Neural progenitor cell (in vitro differentiated cells): ENCODE data around the gene NAALADL1. TPM values are rescaled to one million over a fixed set of nuclear protein-coding genes. Genes with fewer than 3 reads are reported as not detected.

Source experiments
- DNase-seq: peaks from one replicate; pipeline ENCODE4 v3.0.0-alpha.2; 2016; ENCODE audit warnings: low spot score
- H2AFZ ChIP-seq: fragments of 200-600 bp; sonication (generic); replicated peaks from 2 replicates; pipeline ENCODE4 v1.6.1; 2016; ENCODE audit warnings: antibody characterized with exemption
- H3F3A ChIP-seq: fragments of 200-600 bp; sonication (generic); 2 replicates; pipeline ENCODE4 v1.6.1; 2016; ENCODE audit warnings: antibody characterized with exemption, low read depth
- H3K27ac ChIP-seq: fragments of 200-600 bp; sonication (generic); 2 replicates; pipeline ENCODE4 v1.5.1; 2016; ENCODE audit warnings: mild to moderate bottlenecking
- H3K27me3 ChIP-seq: fragments of 200-600 bp; sonication (generic); 2 replicates; pipeline ENCODE4 v1.6.1; 2016; ENCODE audit warnings: mild to moderate bottlenecking, moderate library complexity
- H3K36me3 ChIP-seq: fragments of 200-600 bp; sonication (generic); 2 replicates; pipeline ENCODE4 v1.5.1; 2016
- H3K4me1 ChIP-seq: fragments of 200-600 bp; sonication (generic); 2 replicates; pipeline ENCODE4 v1.6.1; 2016; ENCODE audit warnings: mixed run types
- H3K4me2 ChIP-seq: fragments of 200-600 bp; sonication (generic); 2 replicates; pipeline ENCODE4 v1.6.1; 2016
- H3K4me3 ChIP-seq: fragments of 200-600 bp; sonication (generic); 2 replicates; pipeline ENCODE4 v1.5.1; 2016
- H3K79me2 ChIP-seq: fragments of 200-600 bp; sonication (generic); 2 replicates; pipeline ENCODE4 v1.6.1; 2016; ENCODE audit warnings: low read depth
- H3K9ac ChIP-seq: fragments of 200-600 bp; sonication (generic); 2 replicates; pipeline ENCODE4 v1.6.1; 2016
- H3K9me3 ChIP-seq: fragments of 200-600 bp; sonication (generic); 2 replicates; pipeline ENCODE4 v1.5.1; 2016; ENCODE audit warnings: low read depth
- H4K20me1 ChIP-seq: fragments of 200-600 bp; sonication (generic); 2 replicates; pipeline ENCODE4 v1.6.1; 2016; ENCODE audit warnings: low read depth
- H3K27ac Mint-ChIP-seq: 3 replicates; pipeline ENCODE4 v1.8.0; 2021; ENCODE audit warnings: mixed read lengths
- H3K27me3 Mint-ChIP-seq: 2 replicates; pipeline ENCODE4 v1.8.0; 2022; ENCODE audit warnings: low read depth, mild to moderate bottlenecking, inconsistent platforms, moderate library complexity, mixed read lengths; ENCODE audit not compliant: insufficient read depth
- H3K36me3 Mint-ChIP-seq: 3 replicates; pipeline ENCODE4 v1.8.0; 2021; ENCODE audit warnings: mixed read lengths
- H3K4me1 Mint-ChIP-seq: 3 replicates; pipeline ENCODE4 v1.8.0; 2021; ENCODE audit warnings: mixed read lengths
- H3K4me3 Mint-ChIP-seq: 3 replicates; pipeline ENCODE4 v1.8.0; 2021; ENCODE audit warnings: mild to moderate bottlenecking, moderate library complexity, mixed read lengths
- H3K9me3 Mint-ChIP-seq: 3 replicates; pipeline ENCODE4 v1.8.0; 2020; ENCODE audit warnings: mixed read lengths
- EZH2 ChIP-seq: fragments of 200-600 bp; sonication (generic); IDR thresholded peaks from 2 replicates; pipeline ENCODE4 v1.6.1; 2017; ENCODE audit warnings: antibody characterized with exemption, mild to moderate bottlenecking, moderate library complexity
- EZH2phosphoT487 ChIP-seq: fragments of 200-600 bp; sonication (generic); IDR thresholded peaks from 2 replicates; pipeline ENCODE4 v1.6.1; 2017; ENCODE audit warnings: antibody characterized with exemption
- microRNA-seq: library from miRNA; unstranded; fragments of <30 nt; microRNA quantifications from one replicate; pipeline ENCODE4, GENCODE V29; 2016
- small RNA-seq: library from RNA; depleted of rRNA; stranded (forward); fragments of <200 nt; gene quantifications from one replicate; pipeline ENCODE3, GENCODE V24; 2015
- total RNA-seq: library from RNA; depleted of rRNA; stranded (reverse); fragments of >200 nt; gene quantifications from 2 replicates; pipeline ENCODE4 v1.2.3, GENCODE V29; 2015; ENCODE audit warnings: low replicate concordance
- TF ChIP-seq, protein P1 (sequence below): fragments of 200-600 bp; sonication (generic); IDR thresholded peaks from 2 replicates; pipeline ENCODE4 v1.5.1; 2017; ENCODE audit warnings: antibody characterized with exemption, mild to moderate bottlenecking

NAALADL1 gene
- total RNA-seq, 1 donor from 2014 or later = 0.80 TPM

DNA sequence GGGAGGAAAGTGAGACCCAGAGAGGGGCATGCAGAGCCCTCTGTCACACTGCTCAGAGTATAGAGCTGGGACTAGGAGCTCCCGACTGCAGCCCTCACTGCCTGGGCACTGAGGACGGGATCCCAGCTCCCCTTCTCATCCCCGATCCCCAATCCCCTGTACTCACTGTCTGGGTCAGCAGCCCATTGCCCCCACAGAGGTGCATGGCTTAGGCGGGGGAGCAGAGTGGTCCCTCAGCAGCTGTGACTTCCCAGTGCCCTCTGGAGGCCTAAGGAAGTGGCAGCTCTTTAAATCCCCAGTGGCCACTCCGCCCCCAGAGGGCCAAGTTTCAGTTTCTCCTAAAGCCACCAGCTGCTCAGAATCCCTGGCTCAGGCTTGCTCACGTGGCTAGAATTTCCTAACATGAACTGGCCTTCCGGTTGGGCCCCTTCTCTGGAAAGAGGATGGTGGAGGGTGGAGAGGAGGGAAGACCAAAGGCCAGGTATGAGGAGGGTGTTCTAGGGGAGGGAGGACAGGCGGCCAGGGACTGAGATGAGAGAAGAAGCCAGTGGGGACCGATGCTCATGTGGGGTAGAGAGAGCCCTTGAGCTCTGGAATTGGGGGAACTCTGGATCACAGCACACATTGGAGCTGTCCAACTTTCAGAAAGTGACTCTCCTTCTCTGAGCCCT, 61.5 kb downstream of the NAALADL1 start, which contains the start of gene BATF2:
BATF2 (minus strand) TSS at position 262 of the 671 bp plus-strand sequence; CDS start at position 205, 57 bp downstream.
- H3K4me2 ChIP-seq = peak within 1 kb of the TSS; percentile 10
- no peaks in the 10 kb centered on the region for H3K36me3 ChIP-seq
- no peaks in the 10 kb centered on the region for H4K20me1 ChIP-seq
- no peaks in the 10 kb centered on the region for H3K79me2 ChIP-seq
- peak within 1 kb of the TSS; percentile 92 for H2AFZ ChIP-seq
- H3K27ac ChIP-seq = no peak within 1 kb of the TSS
- H3K9me3 ChIP-seq = no peaks in the 10 kb centered on the region
- peak; percentile 86 for DNase-seq
- no peaks in the 10 kb centered on the region for H3K4me1 ChIP-seq
- no peaks in the 10 kb centered on the region for H3K27me3 ChIP-seq
- Mint-ChIP-seq H3K4me1 (peaks cover 12% of the 10 kb centered on the region), H3K27me3 (peaks cover 7% of the 10 kb centered on the region), H3K4me3 (peak within 1 kb of the TSS; percentile 63), H3K9me3 (no peaks in the 10 kb centered on the region), H3K36me3 (no peaks in the 10 kb centered on the region), H3K27ac (peak within 1 kb of the TSS; percentile 85)
- TF ChIP-seq EZH2 (no peak), EZH2phosphoT487 (no peak)
- TF ChIP-seq, protein P1, sequence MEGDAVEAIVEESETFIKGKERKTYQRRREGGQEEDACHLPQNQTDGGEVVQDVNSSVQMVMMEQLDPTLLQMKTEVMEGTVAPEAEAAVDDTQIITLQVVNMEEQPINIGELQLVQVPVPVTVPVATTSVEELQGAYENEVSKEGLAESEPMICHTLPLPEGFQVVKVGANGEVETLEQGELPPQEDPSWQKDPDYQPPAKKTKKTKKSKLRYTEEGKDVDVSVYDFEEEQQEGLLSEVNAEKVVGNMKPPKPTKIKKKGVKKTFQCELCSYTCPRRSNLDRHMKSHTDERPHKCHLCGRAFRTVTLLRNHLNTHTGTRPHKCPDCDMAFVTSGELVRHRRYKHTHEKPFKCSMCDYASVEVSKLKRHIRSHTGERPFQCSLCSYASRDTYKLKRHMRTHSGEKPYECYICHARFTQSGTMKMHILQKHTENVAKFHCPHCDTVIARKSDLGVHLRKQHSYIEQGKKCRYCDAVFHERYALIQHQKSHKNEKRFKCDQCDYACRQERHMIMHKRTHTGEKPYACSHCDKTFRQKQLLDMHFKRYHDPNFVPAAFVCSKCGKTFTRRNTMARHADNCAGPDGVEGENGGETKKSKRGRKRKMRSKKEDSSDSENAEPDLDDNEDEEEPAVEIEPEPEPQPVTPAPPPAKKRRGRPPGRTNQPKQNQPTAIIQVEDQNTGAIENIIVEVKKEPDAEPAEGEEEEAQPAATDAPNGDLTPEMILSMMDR = peak; percentile 63
- H3K9ac ChIP-seq = no peak within 1 kb of the TSS
- H3F3A ChIP-seq = peaks cover 6% of the 10 kb centered on the region
- H3K4me3 ChIP-seq = no peak within 1 kb of the TSS

DNA sequence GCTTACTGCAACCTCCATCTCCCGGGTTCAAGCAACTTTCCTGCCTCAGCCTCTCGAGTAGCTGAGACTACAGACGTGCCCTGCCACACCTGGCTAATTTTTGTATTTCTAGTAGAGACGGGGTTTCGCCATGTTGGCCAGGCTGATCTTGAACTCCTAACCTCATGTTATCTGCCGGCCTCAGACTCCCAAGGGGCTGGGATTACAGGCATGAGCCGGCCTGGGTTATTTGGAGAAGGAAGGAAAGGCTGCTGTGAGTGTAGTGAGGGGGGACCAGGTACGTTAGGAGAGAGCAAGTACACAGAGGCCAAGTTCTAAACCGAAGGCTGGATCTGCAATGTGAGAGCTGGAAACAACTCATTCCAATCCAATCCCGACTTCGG, 62.0 kb downstream of the NAALADL1 start:
- no peaks in the 10 kb centered on the region for H3K9me3 ChIP-seq
- H3K9ac ChIP-seq = no peak overlapping the region
- H3K4me3 ChIP-seq = no peak overlapping the region
- H3K4me1 ChIP-seq = no peaks in the 10 kb centered on the region
- no peak overlapping the region for H3K27ac ChIP-seq
- H3K4me3 Mint-ChIP-seq = peak overlapping the region; percentile 63
- H3K4me2 ChIP-seq = peak overlapping the region; percentile 10
- H3K9me3 Mint-ChIP-seq = no peaks in the 10 kb centered on the region
- H3K27me3 ChIP-seq = no peaks in the 10 kb centered on the region
- no peaks in the 10 kb centered on the region for H3K79me2 ChIP-seq
- H3F3A ChIP-seq = peaks cover 6% of the 10 kb centered on the region
- H4K20me1 ChIP-seq = no peaks in the 10 kb centered on the region
- DNase-seq = no peak
- H2AFZ ChIP-seq = peak overlapping the region; percentile 92
- peak overlapping the region; percentile 85 for H3K27ac Mint-ChIP-seq
- H3K36me3 Mint-ChIP-seq = no peaks in the 10 kb centered on the region
- peaks cover 12% of the 10 kb centered on the region for H3K4me1 Mint-ChIP-seq
- peaks cover 7% of the 10 kb centered on the region for H3K27me3 Mint-ChIP-seq
- no peaks in the 10 kb centered on the region for H3K36me3 ChIP-seq
- TF ChIP-seq EZH2phosphoT487 = no peak
- no peak for TF ChIP-seq EZH2
- TF ChIP-seq, protein P1 = no peak

Small RNA genes within 50 kb of the gene (microRNA-seq; reads per million reads assigned to microRNA genes)
- not detected for gene MIR6879

Small RNA genes within 50 kb of the gene (small RNA-seq; reads per million reads assigned to genes)
- gene MIR6879 = not detected
- gene SNX15 = not detected

Other genes starting within 250 kb of the NAALADL1 start
- gene MEN1, start 248.0 kb downstream of the NAALADL1 start, total RNA-seq = 11.4 and 34.9 TPM in 2 replicates
- gene CDC42BPG, start 213.9 kb downstream of the NAALADL1 start, total RNA-seq = 0.62 and 2.1 TPM in 2 replicates
- gene EHD1, start 179.9 kb downstream of the NAALADL1 start, total RNA-seq = 19.8 and 39.7 TPM in 2 replicates
- 4.4 and 16.6 TPM in 2 replicates for gene ATG2A, start 141.3 kb downstream of the NAALADL1 start, total RNA-seq
- gene PPP2R5B, start 133.9 kb downstream of the NAALADL1 start, total RNA-seq = 5.7 and 11.3 TPM in 2 replicates
- gene GPHA2, start 122.7 kb downstream of the NAALADL1 start, total RNA-seq = 1.5 TPM in 1 of 2 replicates, not detected in the other
- gene MAJIN, start 86.4 kb downstream of the NAALADL1 start, total RNA-seq = 0.06 TPM in 1 of 2 replicates, not detected in the other
- gene BATF2, start 61.6 kb downstream of the NAALADL1 start, total RNA-seq = 0.28 TPM in 1 of 2 replicates, not detected in the other
- 171 and 287 TPM in 2 replicates for gene ARL2, start 44.4 kb downstream of the NAALADL1 start, total RNA-seq
- 10.7 and 16.8 TPM in 2 replicates for gene SNX15, start 31.1 kb downstream of the NAALADL1 start, total RNA-seq
- gene SAC3D1, start 17.3 kb downstream of the NAALADL1 start, total RNA-seq = 3.0 and 13.2 TPM in 2 replicates
- gene CDCA5, start 25.5 kb upstream of the NAALADL1 start, total RNA-seq = 46.7 and 57.3 TPM in 2 replicates
- 12.6 and 36.1 TPM in 2 replicates for gene ZFPL1, start 25.7 kb upstream of the NAALADL1 start, total RNA-seq
- 80.4 and 252 TPM in 2 replicates for gene VPS51, start 37.7 kb upstream of the NAALADL1 start, total RNA-seq
- 36.1 and 109 TPM in 2 replicates for gene TM7SF2, start 53.3 kb upstream of the NAALADL1 start, total RNA-seq
- gene ZNHIT2, start 59.1 kb upstream of the NAALADL1 start, total RNA-seq = 1.5 and 8.1 TPM in 2 replicates
- 227 and 288 TPM in 2 replicates for gene FAU, start 63.6 kb upstream of the NAALADL1 start, total RNA-seq
- gene MRPL49, start 63.8 kb upstream of the NAALADL1 start, total RNA-seq = 38.3 and 57.5 TPM in 2 replicates
- gene SYVN1, start 76.0 kb upstream of the NAALADL1 start, total RNA-seq = 7.2 and 12.0 TPM in 2 replicates
- not detected in 2 replicates for gene SPDYC, start 111.7 kb upstream of the NAALADL1 start, total RNA-seq
- 24.3 and 57.3 TPM in 2 replicates for gene CAPN1, start 123.4 kb upstream of the NAALADL1 start, total RNA-seq
- gene POLA2, start 203.4 kb upstream of the NAALADL1 start, total RNA-seq = 33.3 and 47.7 TPM in 2 replicates